OCI-LY1 (cell line): ENCODE data around the gene HGS.

Source experiments
- EZH2 ChIP-seq: fragments of 200-600 bp; sonication (generic), shearing (Covaris generic); IDR thresholded peaks from 2 replicates; pipeline ENCODE4 v1.8.0; 2017; ENCODE audit warnings: borderline replicate concordance, mixed run types, mild to moderate bottlenecking, antibody characterized with exemption, low read length, moderate library complexity, mixed read lengths
- TF ChIP-seq, protein P1 (sequence below): fragments of 200-600 bp; sonication (generic), shearing (Covaris generic); IDR thresholded peaks from 2 replicates; pipeline ENCODE4 v1.5.1; 2017; ENCODE audit warnings: mild to moderate bottlenecking, antibody characterized with exemption, low read length, moderate library complexity, mixed read lengths

DNA sequence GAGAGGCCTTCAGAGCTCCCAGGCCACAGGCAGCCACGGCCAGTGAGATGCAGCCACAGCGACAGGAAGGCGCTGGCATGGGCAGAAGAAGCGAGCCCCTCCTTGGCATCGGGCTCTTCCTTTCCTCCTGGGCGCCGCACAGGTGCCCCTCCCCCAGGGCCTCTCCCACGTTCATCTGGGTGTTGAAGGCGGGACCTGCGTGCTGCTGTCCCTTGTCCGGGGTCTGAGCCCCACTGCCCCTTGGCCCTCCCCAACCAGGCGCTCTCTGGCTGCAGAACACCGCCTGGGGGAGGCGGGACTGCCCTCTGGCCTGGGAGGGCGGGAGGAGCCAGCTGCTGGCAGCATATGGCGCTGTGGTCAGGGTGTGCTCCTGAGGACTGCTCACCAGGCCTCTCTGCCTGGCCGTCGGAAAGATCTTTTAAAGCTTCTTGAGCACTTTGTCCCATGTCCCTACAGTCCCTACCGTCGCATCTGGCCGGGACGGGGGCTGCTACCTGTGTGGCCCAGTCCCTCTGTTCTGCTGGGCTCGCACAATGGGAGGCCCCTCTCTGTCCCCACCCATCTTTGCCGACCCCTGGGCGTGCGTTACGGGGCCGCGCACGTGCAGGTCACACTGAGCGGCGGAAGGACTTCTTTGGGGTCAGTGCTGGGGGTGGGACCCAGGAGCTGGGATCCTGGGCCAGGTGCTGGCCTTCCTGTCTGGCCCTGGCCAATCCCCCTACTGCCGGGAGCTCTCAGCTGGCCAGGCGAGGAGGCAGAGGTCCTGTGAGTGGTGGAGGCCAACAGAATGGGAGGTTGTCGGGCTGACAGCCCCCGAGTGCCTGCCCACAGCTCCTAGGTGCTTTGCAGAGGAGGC is 30.0 kb downstream of the HGS start:
- TF ChIP-seq, protein P1, sequence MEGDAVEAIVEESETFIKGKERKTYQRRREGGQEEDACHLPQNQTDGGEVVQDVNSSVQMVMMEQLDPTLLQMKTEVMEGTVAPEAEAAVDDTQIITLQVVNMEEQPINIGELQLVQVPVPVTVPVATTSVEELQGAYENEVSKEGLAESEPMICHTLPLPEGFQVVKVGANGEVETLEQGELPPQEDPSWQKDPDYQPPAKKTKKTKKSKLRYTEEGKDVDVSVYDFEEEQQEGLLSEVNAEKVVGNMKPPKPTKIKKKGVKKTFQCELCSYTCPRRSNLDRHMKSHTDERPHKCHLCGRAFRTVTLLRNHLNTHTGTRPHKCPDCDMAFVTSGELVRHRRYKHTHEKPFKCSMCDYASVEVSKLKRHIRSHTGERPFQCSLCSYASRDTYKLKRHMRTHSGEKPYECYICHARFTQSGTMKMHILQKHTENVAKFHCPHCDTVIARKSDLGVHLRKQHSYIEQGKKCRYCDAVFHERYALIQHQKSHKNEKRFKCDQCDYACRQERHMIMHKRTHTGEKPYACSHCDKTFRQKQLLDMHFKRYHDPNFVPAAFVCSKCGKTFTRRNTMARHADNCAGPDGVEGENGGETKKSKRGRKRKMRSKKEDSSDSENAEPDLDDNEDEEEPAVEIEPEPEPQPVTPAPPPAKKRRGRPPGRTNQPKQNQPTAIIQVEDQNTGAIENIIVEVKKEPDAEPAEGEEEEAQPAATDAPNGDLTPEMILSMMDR, result no peak
- TF ChIP-seq EZH2, result no peak
